OCI-LY3 (cell line): ENCODE measurements around the gene GABRG3.

Experiments
- H2AFZ ChIP-seq: fragments of 200-600, 300-600 bp; shearing (Covaris generic); 2 replicates; pipeline ENCODE4 v1.6.0; 2014; ENCODE audit warnings: antibody characterized with exemption, low read depth, low read length
- H3K27ac ChIP-seq: fragments of 200-600, 300-600 bp; sonication (generic); 2 replicates; pipeline ENCODE4 v1.5.1; 2014; ENCODE audit warnings: mild to moderate bottlenecking, low read length, moderate library complexity, mixed read lengths
- H3K27me3 ChIP-seq: fragments of 200-600, 300-600 bp; sonication (generic); 2 replicates; pipeline ENCODE4 v1.6.1; 2014; ENCODE audit warnings: low read depth, low read length, mixed read lengths
- H3K36me3 ChIP-seq: fragments of 200-600, 300-600 bp; sonication (generic); replicated peaks from 2 replicates; pipeline ENCODE3; 2014; ENCODE audit warnings: low read depth, low read length, mixed read lengths
- H3K4me1 ChIP-seq: fragments of 300-600, 200-600 bp; sonication (generic); 2 replicates; pipeline ENCODE4 v1.6.1; 2014; ENCODE audit warnings: low read length, mixed read lengths
- H3K4me2 ChIP-seq: fragments of 200-600, 300-600 bp; sonication (generic); 2 replicates; pipeline ENCODE4 v1.6.1; 2014; ENCODE audit warnings: low read length, mixed read lengths
- H3K4me3 ChIP-seq: fragments of 300-600, 200-600 bp; sonication (generic); 2 replicates; pipeline ENCODE4 v1.5.1; 2014; ENCODE audit warnings: antibody characterized with exemption, mild to moderate bottlenecking, low read length, moderate library complexity
- H3K79me2 ChIP-seq: fragments of 300-600, 200-600 bp; shearing (Covaris generic); 2 replicates; pipeline ENCODE4 v1.6.1; 2014; ENCODE audit warnings: mild to moderate bottlenecking, low read length, mixed read lengths
- H3K9ac ChIP-seq: fragments of 300-600, 200-600 bp; shearing (Covaris generic); 2 replicates; pipeline ENCODE4 v1.6.0; 2014; ENCODE audit warnings: mild to moderate bottlenecking, low read length, moderate library complexity
- H3K9me3 ChIP-seq: fragments of 200-600, 300-600 bp; shearing (Covaris generic); 2 replicates; pipeline ENCODE4 v1.6.1; 2014; ENCODE audit warnings: low read length, mixed read lengths; ENCODE audit not compliant: insufficient read depth
- H4K20me1 ChIP-seq: fragments of 200-600, 300-600 bp; sonication (generic); 2 replicates; pipeline ENCODE4 v1.6.1; 2016; ENCODE audit warnings: low read length, mixed read lengths; ENCODE audit not compliant: insufficient read depth
- CTCF ChIP-seq: fragments of 200-600, 300-600 bp; sonication (generic); IDR thresholded peaks from 2 replicates; pipeline ENCODE4 v1.5.1; 2014; ENCODE audit warnings: antibody characterized with exemption, low read length, low read depth
- EZH2phosphoT487 ChIP-seq: fragments of 200-600 bp; shearing (Covaris generic); IDR thresholded peaks from 2 replicates; pipeline ENCODE4 v1.6.1; 2018; ENCODE audit warnings: antibody characterized with exemption, mixed run types, low read depth

GABRG3 gene

GRCh38 chr15:27067175-27067574 is 96.2 kb downstream of the GABRG3 start:
- no peak overlapping the region for H3K4me2 ChIP-seq
- H3K4me1 ChIP-seq, result no peaks in the 10 kb centered on the region
- H3K4me3 ChIP-seq, result no peak overlapping the region
- no peaks in the 10 kb centered on the region for H4K20me1 ChIP-seq
- no peaks in the 10 kb centered on the region for H3K79me2 ChIP-seq
- no peak overlapping the region for H3K27ac ChIP-seq
- no peaks in the 10 kb centered on the region for H3K36me3 ChIP-seq
- H3K9ac ChIP-seq, result no peak overlapping the region
- H3K27me3 ChIP-seq, result no peaks in the 10 kb centered on the region
- no peak overlapping the region for H2AFZ ChIP-seq
- no peak for TF ChIP-seq EZH2phosphoT487
- TF ChIP-seq CTCF, result no peak
- H3K9me3 ChIP-seq, result no peaks in the 10 kb centered on the region

- H3K27ac ChIP-seq, result no peak overlapping the region
- no peaks in the 10 kb centered on the region for H3K9me3 ChIP-seq
- no peak overlapping the region for H3K9ac ChIP-seq
- H3K27me3 ChIP-seq, result no peaks in the 10 kb centered on the region
- H4K20me1 ChIP-seq, result no peaks in the 10 kb centered on the region
- no peaks in the 10 kb centered on the region for H3K4me1 ChIP-seq
- H3K36me3 ChIP-seq, result no peaks in the 10 kb centered on the region
- no peak overlapping the region for H3K4me2 ChIP-seq
- H3K79me2 ChIP-seq, result no peaks in the 10 kb centered on the region
- H2AFZ ChIP-seq, result no peak overlapping the region
- no peak overlapping the region for H3K4me3 ChIP-seq
- TF ChIP-seq CTCF (no peak), EZH2phosphoT487 (no peak)
Measured at GRCh38 chr15:27070841-27071240, 99.9 kb downstream of the GABRG3 start.

GRCh38 chr15:27074179-27074578 is 103.2 kb downstream of the GABRG3 start:
- no peak for TF ChIP-seq CTCF
- TF ChIP-seq EZH2phosphoT487, result no peak
- Histone ChIP-seq H3K9ac (no peak overlapping the region), H4K20me1 (no peaks in the 10 kb centered on the region), H3K79me2 (no peaks in the 10 kb centered on the region), H3K27ac (no peak overlapping the region), H3K9me3 (no peaks in the 10 kb centered on the region), H3K4me1 (no peaks in the 10 kb centered on the region), H3K4me3 (no peak overlapping the region), H3K4me2 (no peak overlapping the region), H3K27me3 (no peaks in the 10 kb centered on the region), H2AFZ (no peak overlapping the region), H3K36me3 (no peaks in the 10 kb centered on the region)

GRCh38 chr15:27077790-27078189 is 106.8 kb downstream of the GABRG3 start:
- no peak overlapping the region for H3K27ac ChIP-seq
- no peaks in the 10 kb centered on the region for H3K27me3 ChIP-seq
- no peak overlapping the region for H3K9ac ChIP-seq
- H3K36me3 ChIP-seq, result no peaks in the 10 kb centered on the region
- no peaks in the 10 kb centered on the region for H3K4me1 ChIP-seq
- TF ChIP-seq CTCF (no peak), EZH2phosphoT487 (no peak)
- H3K79me2 ChIP-seq, result no peaks in the 10 kb centered on the region
- H2AFZ ChIP-seq, result no peak overlapping the region
- no peak overlapping the region for H3K4me3 ChIP-seq
- no peaks in the 10 kb centered on the region for H4K20me1 ChIP-seq
- no peak overlapping the region for H3K4me2 ChIP-seq
- H3K9me3 ChIP-seq, result no peaks in the 10 kb centered on the region
